Esophagus muscularis mucosa (tissue), 4 donors: ENCODE measurements around the gene SSBP2. TPM values are rescaled to one million over a fixed set of nuclear protein-coding genes. Genes with fewer than 3 reads are reported as not detected.
"Not testable (repeated sequence)": the region's sequence is repeated elsewhere in the genome, so short reads cannot be mapped to it uniquely, and the experiment has no call there.

Source experiments
- DNase-seq: peaks from one replicate; pipeline ENCODE4 v3.0.0-alpha.2; 2017; ENCODE audit errors: extremely low spot score
- H3K27ac ChIP-seq, 4 donors: fragments of 200-600 bp; sonication (generic); replicated peaks in 1 of 4; 1 replicate in 3 of 4; 2 replicates in 1 of 4; pipeline ENCODE4 v1.5.1; 2016 to 2019; ENCODE audit warnings: mild to moderate bottlenecking in 1 of 4
- H3K27me3 ChIP-seq, 4 donors: fragments of 200-600 bp; sonication (generic); one replicate each; pipeline versions ENCODE4 v1.5.1 to v1.6.0; 2016 to 2019
- H3K36me3 ChIP-seq, 4 donors: fragments of 200-600 bp; sonication (generic); one replicate each; pipeline ENCODE4 v1.5.1; 2016 to 2019
- H3K4me1 ChIP-seq, 4 donors: fragments of 200-600 bp; sonication (generic); one replicate each; pipeline ENCODE4 v1.5.1; 2016 to 2019
- H3K4me3 ChIP-seq, 4 donors: fragments of 200-600 bp; sonication (generic); 1 replicate in 2 of 4; 2 replicates in 2 of 4; pipeline ENCODE4 v1.5.1; 2016 to 2019; ENCODE audit warnings: mild to moderate bottlenecking in 4 of 4, moderate library complexity in 1 of 4
- H3K9me3 ChIP-seq, 4 donors: fragments of 200-600 bp; sonication (generic); 1 replicate in 3 of 4; 2 replicates in 1 of 4; pipeline ENCODE4 v1.5.1; 2016 to 2019
- CTCF ChIP-seq, 3 experiments: fragments of 200-600 bp in 2 of 3; fragments of 450-650 bp in 1 of 3; sonication (generic) in 2 of 3; IDR thresholded peaks; one replicate each; pipeline ENCODE4 v1.5.1; 2017 to 2019; ENCODE audit warnings: antibody characterized with exemption in 3 of 3, mild to moderate bottlenecking in 2 of 3, moderate library complexity in 1 of 3
- EP300 ChIP-seq: sonication (generic); formaldehyde crosslinking; IDR thresholded peaks from one replicate; pipeline ENCODE4 v1.6.1; 2017; ENCODE audit warnings: antibody characterized with exemption
- POLR2A ChIP-seq: fragments of 450-650 bp; IDR thresholded peaks from one replicate; pipeline ENCODE4 v1.6.1; 2017; ENCODE audit warnings: antibody characterized with exemption, moderate library complexity, mild to moderate bottlenecking, low read depth
- POLR2AphosphoS5 ChIP-seq, 2 donors: sonication (generic); formaldehyde crosslinking; IDR thresholded peaks; one replicate each; pipeline ENCODE4 v1.6.1; 2017; ENCODE audit warnings: antibody characterized with exemption in 2 of 2
- WGBS: methylation state at CpG from one replicate; pipeline ENCODE4 v1.1.5; 2018; 5-methylcytosine and 5-hydroxymethylcytosine counted together
- intact Hi-C: fragments of 100-400 bp; cut with DNase I; formaldehyde crosslinking; loops from one replicate; pipeline ENCODE4 v1.15.1; 2023
- total RNA-seq, 4 donors: library from RNA; depleted of rRNA; stranded (reverse); fragments of >200 nt; gene quantifications; one replicate each; pipeline versions ENCODE4 v1.1.0 to v1.2.1, GENCODE V29; 2016

SSBP2 gene
- total RNA-seq, 4 donors from 2014 or later = 62.9 to 97.2 (median 74.2) TPM

GRCh38 chr5:81513473-81513872 is 237.4 kb downstream of the SSBP2 start:
- H3K4me1 ChIP-seq = peaks cover 0 to 6% (median 0%) of the 10 kb centered on the region in 4 donors
- intact Hi-C loops = no loop called here

GRCh38 chr5:81506900-81507588 is 243.9 kb downstream of the SSBP2 start:
- Histone ChIP-seq H3K27me3 (no peaks in the 10 kb centered on the region), H3K36me3 (no peaks in the 10 kb centered on the region), H3K27ac (peak overlapping the region in 3 of 4 donors; percentile 8 to 34 (median 29)), H3K9me3 (no peaks in the 10 kb centered on the region), H3K4me1 (peaks cover 10 to 25% (median 19%) of the 10 kb centered on the region in 4 donors), H3K4me3 (no peak overlapping the region)
- intact Hi-C loops = loop anchor here (2.0 to 5.0 kb wide), 2 partner anchors 80 to 346 kb away; no protein-coding TSS in a partner anchor
- no peak for DNase-seq
- TF ChIP-seq POLR2A = no peak
- TF ChIP-seq EP300 = no peak
- TF ChIP-seq CTCF (IDR thresholded peaks at IDR 0.05) = peak; percentile 88 to 94 (median 90)
- peak in 1 of 2 donors; percentile 55 for TF ChIP-seq POLR2AphosphoS5 (IDR thresholded peaks at IDR 0.05)
- WGBS = 20% methylated on average over 2 of the region's 2 CpGs

More at GRCh38 chr5:81513473-81513872, 237.4 kb downstream of the SSBP2 start:
- no peak for DNase-seq
- Histone ChIP-seq H3K36me3 (no peaks in the 10 kb centered on the region), H3K27ac (no peak overlapping the region), H3K9me3 (no peaks in the 10 kb centered on the region), H3K27me3 (no peaks in the 10 kb centered on the region), H3K4me3 (no peak overlapping the region)
- TF ChIP-seq POLR2AphosphoS5 (IDR thresholded peaks at IDR 0.05) = no peak
- TF ChIP-seq EP300 = no peak
- TF ChIP-seq POLR2A = no peak
- TF ChIP-seq CTCF (IDR thresholded peaks at IDR 0.05) = no peak
- 97% methylated on average over 2 of the region's 2 CpGs for WGBS

GRCh38 chr5:81506378-81506777 is 244.5 kb downstream of the SSBP2 start:
- WGBS = 59% methylated on average over 1 of the region's 1 CpG
- no peak for DNase-seq
- no peak overlapping the region for H3K4me3 ChIP-seq
- intact Hi-C loops = loop anchor here (2.0 to 5.0 kb wide), 2 partner anchors 79 to 346 kb away; no protein-coding TSS in a partner anchor
- no peak for TF ChIP-seq POLR2AphosphoS5 (IDR thresholded peaks at IDR 0.05)
- TF ChIP-seq EP300 = no peak
- no peak for TF ChIP-seq POLR2A
- no peak for TF ChIP-seq CTCF (IDR thresholded peaks at IDR 0.05)
- H3K9me3 ChIP-seq = no peaks in the 10 kb centered on the region
- H3K27me3 ChIP-seq = no peaks in the 10 kb centered on the region
- H3K27ac ChIP-seq = peak overlapping the region in 3 of 4 donors; percentile 8 to 34 (median 29)
- H3K36me3 ChIP-seq = no peaks in the 10 kb centered on the region
- H3K4me1 ChIP-seq = peaks cover 10 to 25% (median 19%) of the 10 kb centered on the region in 4 donors

- TF ChIP-seq POLR2AphosphoS5 (IDR thresholded peaks at IDR 0.05) (no peak), EP300 (no peak), POLR2A (no peak), CTCF (IDR thresholded peaks at IDR 0.05) (no peak)
- Histone ChIP-seq H3K9me3 (no peaks in the 10 kb centered on the region), H3K4me1 (peaks cover 10 to 25% (median 19%) of the 10 kb centered on the region in 4 donors), H3K27ac (peak overlapping the region in 1 of 4 donors; percentile 34), H3K27me3 (no peaks in the 10 kb centered on the region), H3K4me3 (peak overlapping the region in 1 of 4 donors; percentile 7), H3K36me3 (no peaks in the 10 kb centered on the region)
- WGBS = 41% methylated on average over 1 of the region's 1 CpG
- intact Hi-C loops = loop anchor here (2.0 to 5.0 kb wide), 2 partner anchors 78 to 347 kb away; no protein-coding TSS in a partner anchor
- no peak for DNase-seq
Observed at GRCh38 chr5:81505672-81506071, 245.2 kb downstream of the SSBP2 start.

- H3K27ac ChIP-seq, H3K9me3 ChIP-seq, H3K27me3 ChIP-seq, H3K36me3 ChIP-seq, DNase-seq, H3K4me3 ChIP-seq, intact Hi-C loops: not testable (repeated sequence)
- peaks cover 10 to 25% (median 16%) of the 10 kb centered on the region in 4 donors for H3K4me1 ChIP-seq
Observed at GRCh38 chr5:81503602-81504001, 247.3 kb downstream of the SSBP2 start.
